ENCODE results near the gene SLC4A11.
"Not testable (repeated sequence)": the region's sequence is repeated elsewhere in the genome, so short reads cannot be mapped to it uniquely, and the experiment has no call there.

SLC4A11 gene

GRCh38 chr20:3199976-3200755 lies 38.8 kb downstream of the SLC4A11 start:
- DNase-seq: no peak

DNA sequence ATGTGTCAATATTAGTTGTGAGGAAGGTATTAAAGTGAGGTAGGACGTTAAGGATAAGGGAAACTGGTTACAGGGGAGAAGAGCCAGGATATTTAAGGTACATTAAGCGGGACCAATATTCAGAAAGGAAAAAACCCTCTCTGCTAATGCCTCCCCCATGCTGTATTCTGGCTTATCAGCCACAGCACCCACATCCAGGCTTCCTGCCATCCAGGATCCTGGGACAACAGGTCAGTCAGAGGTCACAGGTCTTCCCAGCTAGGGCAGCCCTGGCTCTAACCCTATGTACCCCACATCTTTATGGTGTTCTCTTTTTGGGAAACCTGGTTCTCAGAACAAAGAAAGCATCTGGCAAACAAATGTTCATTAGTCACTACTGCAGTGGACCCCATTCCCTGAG lies 39.8 kb downstream of the SLC4A11 start:
- DNase-seq: no peak

- peak in 2 of 4 experiments; percentile 28 to 36 for DNase-seq
Observed at GRCh38 chr20:3195590-3196237, 43.3 kb downstream of the SLC4A11 start.

DNA sequence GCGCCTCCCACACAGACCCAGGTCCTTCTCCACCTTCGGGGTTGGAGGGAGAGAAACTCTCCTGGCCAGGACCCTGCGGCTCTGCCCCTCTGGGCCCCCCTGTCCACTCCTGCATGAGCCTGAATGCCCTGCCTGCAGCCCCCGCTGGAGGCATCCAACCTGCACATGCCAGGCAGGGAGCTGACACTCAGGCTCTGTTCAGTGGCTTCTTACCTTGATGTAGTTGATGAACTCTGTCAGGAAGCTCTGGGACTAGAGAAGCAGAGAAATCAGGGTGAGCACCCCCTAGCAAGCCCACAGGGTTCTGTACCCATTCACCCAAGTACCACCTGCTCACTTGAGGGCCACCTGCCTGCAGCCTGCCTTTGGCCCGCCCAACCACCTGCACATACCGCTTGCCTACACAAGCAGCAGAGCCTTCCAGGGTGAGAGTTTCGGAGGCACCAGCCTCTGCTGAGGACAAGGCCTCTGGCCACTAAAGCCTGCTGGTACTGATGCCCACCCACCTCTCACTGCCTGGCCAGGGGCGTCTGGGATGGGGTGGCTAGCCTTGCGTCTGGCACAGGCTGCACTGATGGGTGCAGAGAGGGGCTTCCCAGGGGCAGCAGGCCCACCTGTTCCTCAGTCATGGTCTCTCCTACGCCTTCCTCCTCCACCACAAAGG lies 44.2 kb downstream of the SLC4A11 start:
- no peak for DNase-seq

DNA sequence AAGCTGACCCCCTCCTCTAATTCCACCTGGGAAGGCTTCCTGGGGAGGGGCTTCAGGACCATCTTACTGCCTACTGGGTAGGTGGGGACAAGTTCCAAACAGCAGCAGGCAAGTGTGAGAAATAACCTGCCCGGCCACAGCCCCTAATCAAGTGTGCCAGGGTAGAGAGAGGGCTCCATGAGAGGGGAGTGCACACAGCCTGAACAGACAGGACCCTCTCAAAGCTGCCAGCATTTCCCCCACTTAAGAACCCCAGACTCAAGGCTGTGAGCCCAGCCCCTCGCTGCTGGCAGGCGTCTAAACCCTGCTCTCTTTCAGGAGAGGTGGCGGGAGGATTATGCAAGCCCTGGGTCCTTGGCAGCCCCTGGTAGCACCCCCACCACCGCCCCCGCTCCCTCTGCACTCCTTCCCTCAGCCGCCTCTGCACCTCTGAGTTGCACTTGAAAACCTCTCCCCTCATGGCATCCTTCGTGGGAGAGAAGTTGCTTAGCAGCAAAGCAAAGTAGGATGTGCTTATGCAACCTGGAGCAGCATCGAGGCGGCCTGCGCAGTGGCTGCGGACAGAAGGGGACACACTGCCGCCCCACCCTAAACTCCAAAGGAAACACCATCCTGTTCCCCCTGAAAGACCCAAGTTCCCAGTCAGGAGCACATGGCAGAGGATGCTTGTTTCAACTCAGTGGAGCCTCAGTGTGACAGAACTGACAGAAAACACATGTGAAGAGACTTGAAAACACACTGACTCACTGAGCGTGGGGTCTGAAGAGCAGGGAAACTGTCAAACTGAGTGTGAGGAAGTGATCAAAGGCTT lies 45.0 kb downstream of the SLC4A11 start:
- peak in 1 of 4 experiments; percentile 20 for DNase-seq

DNA sequence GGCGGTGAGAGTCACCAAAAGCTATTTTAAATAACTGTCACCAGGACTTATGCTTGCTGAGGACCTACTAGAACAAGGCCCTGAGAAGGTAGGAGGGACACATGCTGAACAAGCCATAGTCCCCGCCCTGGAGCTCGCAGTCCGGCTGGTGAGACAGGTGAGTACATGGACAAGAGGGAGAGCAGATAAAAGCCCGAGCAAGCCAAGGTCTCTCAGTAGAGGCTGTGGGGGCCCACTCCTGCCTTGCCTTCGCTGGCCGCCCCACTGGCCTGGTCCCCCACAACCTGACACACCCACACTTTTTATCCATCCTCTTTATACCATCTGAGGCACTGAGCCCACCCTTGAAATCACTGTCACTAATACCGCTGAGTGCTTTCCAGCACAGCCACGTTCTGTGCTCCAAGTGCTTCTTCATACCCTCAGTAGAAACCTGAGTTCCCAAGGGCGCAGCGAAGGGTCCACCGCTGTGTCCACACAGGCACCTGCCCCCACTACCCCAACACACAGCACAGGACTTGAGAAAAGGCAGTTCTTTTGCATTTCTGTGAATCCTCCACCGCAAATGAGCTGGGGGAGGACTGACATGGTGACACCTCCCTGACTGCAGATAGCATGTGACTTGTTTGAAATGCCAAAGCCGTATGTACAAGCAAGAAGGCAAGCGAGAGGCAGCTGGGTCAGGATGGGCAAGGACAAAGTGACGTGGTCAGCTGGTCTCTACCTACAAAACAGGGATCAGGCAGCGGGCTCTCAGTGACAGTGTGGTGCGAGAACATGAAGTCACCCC lies 46.6 kb downstream of the SLC4A11 start:
- DNase-seq: no peak

DNA sequence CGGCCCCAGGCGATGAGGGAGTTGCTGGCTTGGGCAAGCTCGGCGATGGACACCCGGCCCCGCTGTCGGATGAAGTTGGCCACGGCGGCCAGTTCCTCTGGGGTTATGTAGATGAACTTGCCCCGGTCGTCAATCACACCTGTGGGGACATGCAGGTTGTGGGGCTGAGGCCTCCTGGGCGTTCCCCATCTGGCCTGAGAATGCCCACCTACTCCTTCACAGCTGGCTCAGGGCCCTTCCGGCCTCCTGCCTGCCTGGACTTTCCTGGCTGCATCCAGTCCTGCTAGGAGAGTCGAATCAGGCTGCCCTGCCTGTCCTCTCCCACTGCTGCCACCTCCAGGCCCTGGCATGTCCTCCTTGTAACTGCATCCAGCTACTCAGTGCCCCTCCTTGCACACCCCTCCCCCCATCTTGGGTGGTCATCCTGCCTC lies 48.3 kb downstream of the SLC4A11 start:
- DNase-seq: no peak

DNA sequence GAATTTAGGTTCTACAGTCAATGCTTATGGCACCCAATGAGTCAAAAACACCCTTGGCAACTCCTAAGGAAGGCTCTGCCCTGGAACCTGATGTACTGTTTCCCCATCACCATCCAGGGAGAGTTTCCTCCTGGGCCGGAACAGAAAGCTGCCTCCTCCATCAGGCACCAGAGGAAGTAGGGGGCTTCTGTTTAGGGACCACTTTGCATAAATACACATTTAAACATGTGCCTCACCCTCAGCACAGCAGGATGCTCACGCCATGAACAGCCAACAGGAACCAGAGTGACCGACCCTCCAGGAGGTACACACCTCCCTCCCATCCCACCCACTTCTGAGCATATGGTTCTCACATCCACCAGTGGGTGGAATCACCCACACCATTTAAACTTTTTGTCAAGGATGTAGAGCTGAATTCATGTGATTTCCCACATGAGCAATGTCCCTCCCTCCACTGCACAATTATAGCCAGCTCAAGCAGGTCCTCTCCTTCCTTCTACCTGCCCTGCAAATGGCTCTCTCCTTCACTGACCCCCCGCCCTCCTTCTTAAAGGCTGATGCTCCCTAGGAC lies 49.3 kb downstream of the SLC4A11 start:
- no peak for DNase-seq

DNA sequence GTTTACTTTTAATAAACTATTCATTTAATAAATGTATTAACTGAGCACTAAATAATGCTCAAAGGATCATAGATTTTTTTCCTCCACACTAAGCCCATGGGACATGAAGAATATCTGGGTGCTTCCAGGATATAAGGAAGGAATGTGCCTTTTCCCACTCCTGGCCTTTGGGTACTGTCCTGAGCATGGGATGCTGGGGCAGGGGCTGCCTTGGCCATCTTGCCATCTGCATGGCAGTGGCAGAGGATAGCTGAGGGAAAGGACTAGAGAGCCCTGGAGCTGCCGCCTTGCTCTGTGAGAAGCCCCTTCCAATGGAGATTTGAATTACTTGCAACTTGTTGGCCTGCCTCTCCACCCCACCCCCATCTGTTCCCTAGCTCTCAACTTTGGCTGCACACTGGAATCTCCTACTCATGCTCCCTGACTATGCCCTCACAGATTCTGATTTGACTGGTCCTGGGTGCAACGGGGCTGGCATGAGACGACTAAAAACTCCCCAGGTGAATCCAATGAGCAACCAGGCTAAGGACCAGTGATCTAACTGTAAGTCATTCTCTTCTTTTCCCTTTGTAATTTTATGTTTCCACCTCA lies 50.1 kb downstream of the SLC4A11 start:
- no peak for DNase-seq

DNA sequence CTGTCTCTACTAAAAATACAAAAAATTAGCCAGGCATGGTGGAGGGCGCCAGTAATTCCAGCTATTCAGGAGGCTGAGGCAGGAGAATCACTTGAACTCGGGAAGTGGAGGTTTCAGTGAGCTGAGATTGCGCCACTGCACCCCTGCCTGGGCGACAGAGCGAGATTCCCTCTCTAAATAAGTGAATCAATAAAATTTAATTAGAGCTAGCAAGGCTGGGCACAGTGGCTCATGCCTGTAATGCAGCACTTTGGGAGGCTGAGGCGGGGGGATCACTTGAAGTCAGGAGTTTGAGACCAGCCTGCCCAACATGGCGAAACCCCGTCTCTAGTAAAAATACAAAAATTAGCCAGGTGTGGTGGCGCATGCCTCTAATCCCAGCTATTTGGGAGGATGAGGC lies 51.1 kb downstream of the SLC4A11 start:
- not testable (repeated sequence) for DNase-seq

- DNase-seq: no peak
Observed at GRCh38 chr20:3183896-3184612, 54.9 kb downstream of the SLC4A11 start.

DNA sequence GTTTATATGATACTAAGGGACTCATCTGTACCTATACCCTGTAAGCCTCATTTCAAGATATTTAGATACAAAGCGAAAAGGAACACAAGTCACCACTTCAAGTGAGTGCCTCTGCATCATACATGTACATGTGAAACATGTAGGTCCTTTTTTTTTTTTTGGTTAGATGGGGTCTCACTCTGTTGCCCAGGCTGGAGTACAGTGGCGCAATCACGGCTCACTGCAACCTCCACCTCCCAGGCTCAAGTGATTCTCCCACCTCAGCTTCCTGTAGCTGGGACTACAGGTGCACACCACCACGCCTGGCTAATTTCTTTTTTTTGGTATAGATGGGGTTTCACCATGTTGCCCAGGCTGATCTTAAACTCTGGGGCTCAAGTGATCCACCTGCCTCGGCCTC lies 56.6 kb downstream of the SLC4A11 start:
- not testable (repeated sequence) for DNase-seq

DNA sequence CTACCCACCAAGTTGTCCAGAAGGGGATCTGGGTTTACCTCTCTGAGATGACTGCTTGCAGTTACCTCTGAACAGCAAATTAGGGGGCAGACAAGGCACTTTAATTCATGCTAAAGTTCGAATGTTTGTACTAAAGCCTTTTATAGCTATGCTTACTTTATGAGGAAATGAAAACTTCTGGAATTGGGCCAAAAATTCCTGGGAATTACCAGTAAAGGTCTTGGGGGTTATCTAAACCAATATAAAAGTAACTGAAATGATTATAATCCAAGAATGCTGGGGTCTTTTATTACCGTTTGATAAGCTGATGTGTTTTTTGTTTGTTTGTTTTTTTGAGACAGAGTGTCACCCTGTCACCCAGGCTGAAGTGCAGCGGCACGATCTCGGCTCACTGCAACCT lies 57.7 kb downstream of the SLC4A11 start:
- peak in 1 of 4 experiments; percentile 7 for DNase-seq

DNA sequence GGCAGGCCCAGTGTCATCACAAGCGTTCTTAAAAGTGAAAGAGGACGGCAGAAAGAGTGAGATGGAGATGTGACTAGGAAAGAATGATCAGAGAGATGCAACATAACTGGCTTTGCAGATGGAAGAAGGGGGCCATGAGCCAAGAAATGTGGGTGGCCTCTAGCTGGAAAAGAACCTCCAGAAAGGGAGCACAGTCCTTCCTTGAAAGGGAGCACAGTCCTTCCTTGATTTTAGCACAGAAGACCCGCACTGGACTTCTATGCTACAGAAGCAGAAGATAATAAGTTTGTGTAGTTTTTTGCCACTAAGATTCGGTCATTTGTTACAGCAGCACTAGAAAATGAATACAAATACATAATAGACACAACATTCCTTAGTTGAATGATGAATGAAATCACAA lies 58.7 kb downstream of the SLC4A11 start:
- no peak for DNase-seq

DNA sequence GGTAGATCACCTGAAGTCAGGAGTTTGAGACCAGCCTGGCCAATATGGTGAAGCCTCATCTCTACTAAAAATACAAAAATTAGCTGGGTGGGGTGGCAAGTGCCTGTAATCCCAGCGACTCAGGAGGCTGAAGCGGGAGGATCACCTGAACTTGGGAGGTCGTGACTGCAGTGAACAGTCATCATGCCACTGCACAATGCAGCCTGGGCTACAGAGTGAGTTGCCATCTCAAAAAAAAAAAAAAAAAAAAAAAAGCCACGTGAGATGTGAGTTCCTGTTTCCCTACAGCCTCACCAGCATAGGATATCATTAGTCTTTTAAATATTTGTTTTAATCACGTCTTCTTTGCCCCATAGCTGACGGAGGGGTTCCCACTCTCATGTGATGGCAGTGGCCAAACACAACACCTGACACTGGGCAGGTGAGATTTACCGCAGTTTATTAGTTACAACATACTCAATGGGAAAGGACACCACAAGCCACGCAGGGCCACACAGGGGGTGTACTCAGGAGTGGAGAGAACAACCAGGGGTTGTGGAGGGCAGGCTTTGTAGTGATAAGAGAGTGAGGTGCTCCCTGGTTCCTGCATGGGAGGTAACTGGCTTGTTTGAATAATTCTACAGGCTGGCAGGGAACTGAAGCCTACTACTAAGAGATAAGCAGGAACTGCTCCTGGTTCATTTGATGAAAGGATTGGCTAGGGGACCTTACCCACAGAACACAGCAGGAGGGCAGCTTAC lies 61.1 kb downstream of the SLC4A11 start:
- DNase-seq: peak in 3 of 4 experiments; percentile 38 to 51 (median 44)

Measured in suppressor macrophage (primary cell).